Aorta (tissue), 5 donors: ENCODE results near the gene VRTN. TPM values are rescaled to one million over a fixed set of nuclear protein-coding genes. Genes with fewer than 3 reads are reported as not detected.

Source experiments
- ATAC-seq: fragments of 200-7000 bp; cut with Tn5 transposase; one replicate; pipeline ENCODE4 v1.9.1; 2022; ENCODE audit warnings: moderate library complexity; ENCODE audit not compliant: low FRiP score
- DNase-seq, 2 donors: peaks; one replicate each; pipeline ENCODE4 v3.0.0-alpha.2; 2020
- H3K27ac ChIP-seq, 2 donors: one replicate each; pipeline ENCODE4 v1.5.1; 2013; ENCODE audit warnings: low read length in 2 of 2, mild to moderate bottlenecking in 2 of 2, moderate library complexity in 2 of 2, control low read depth in 1 of 2, inconsistent platforms in 1 of 2, low read depth in 1 of 2
- H3K27me3 ChIP-seq, 2 donors: one replicate each; pipeline ENCODE4 v1.6.1; 2013; ENCODE audit warnings: control low read depth in 1 of 2, low read length in 1 of 2, mild to moderate bottlenecking in 1 of 2, moderate library complexity in 1 of 2; ENCODE audit not compliant: insufficient read depth in 2 of 2, control insufficient read depth in 1 of 2
- H3K36me3 ChIP-seq, 2 donors: one replicate each; pipeline ENCODE4 v1.6.1; 2013; ENCODE audit warnings: control low read depth in 1 of 2, low read length in 1 of 2, mild to moderate bottlenecking in 1 of 2; ENCODE audit not compliant: insufficient read depth in 2 of 2, control insufficient read depth in 1 of 2
- H3K4me1 ChIP-seq, 2 donors: one replicate each; pipeline ENCODE4 v1.6.1; 2013; ENCODE audit warnings: low read length in 2 of 2, control low read depth in 1 of 2, mild to moderate bottlenecking in 1 of 2, moderate library complexity in 1 of 2; ENCODE audit not compliant: insufficient read depth in 2 of 2, control insufficient read depth in 1 of 2
- H3K4me3 ChIP-seq, 2 donors: one replicate each; pipeline ENCODE4 v1.5.1; 2013; ENCODE audit warnings: low read length in 2 of 2, control low read depth in 1 of 2, mild to moderate bottlenecking in 1 of 2
- H3K9me3 ChIP-seq: one replicate; pipeline ENCODE4 v1.6.1; 2013; ENCODE audit warnings: mild to moderate bottlenecking, low read length; ENCODE audit not compliant: control insufficient read depth
- WGBS, 2 donors: extraction: QIAGEN DNeasy Blood & Tissue Kit; methylation state at CpG; one replicate each; pipeline ENCODE4 v1.1.7; 2013; 5-methylcytosine and 5-hydroxymethylcytosine counted together
- intact Hi-C, 2 donors: fragments of 100-400 bp; cut with DNase I; formaldehyde crosslinking; loops; one replicate each; pipeline versions ENCODE4 v1.14.2 to v1.15.0; 2022
- polyA plus RNA-seq, 2 donors: library from polyadenylated mRNA; stranded (reverse); fragments of 200-250 nt; gene quantifications; one replicate each; pipeline ENCODE4 v1.2.3, GENCODE V29; 2013
- total RNA-seq, 2 donors: library from RNA; stranded (reverse); fragmentation: NEBNext Ultra II Directional; extraction: Animal tissue kit (Norgen Biotek cat#: 25700); gene quantifications; one replicate each; pipeline ENCODE4 v1.2.1, GENCODE V29; 2021
- donor health status: healthy with polysubstance abuse.
- donor health status: Bipolar disorder and iron deficiency.
- donor health status: DM: no; HTN: no; CAD: no.
- donor health status: DM: no; HTN: no; CAD: no.
- donor health status: DM: yes; HTN: yes; CAD: no.

VRTN gene
- total and polyA plus RNA-seq, 4 donors: not detected

- WGBS, 2 donors: 89 to 90% methylated on average over 17 of the region's 17 CpGs
- no peaks in the 10 kb centered on the region for H3K4me1 ChIP-seq
- no peak overlapping the region for H3K27ac ChIP-seq
- no peaks in the 10 kb centered on the region for H3K36me3 ChIP-seq
- ATAC-seq (no peak), DNase-seq (no peak)
- intact Hi-C loops: no loop called here
- no peaks in the 10 kb centered on the region for H3K9me3 ChIP-seq
- H3K4me3 ChIP-seq: no peak overlapping the region
- H3K27me3 ChIP-seq: no peaks in the 10 kb centered on the region
These were observed 10.0 kb downstream of the VRTN start for GRCh38 chr14:74358176-74358829.

GRCh38 chr14:74360163-74360562 is 11.9 kb downstream of the VRTN start:
- no peaks in the 10 kb centered on the region for H3K27me3 ChIP-seq
- 78% methylated on average over 3 of the region's 3 CpGs for WGBS, 2 donors
- ATAC-seq (no peak), DNase-seq (no peak)
- no peak overlapping the region for H3K4me3 ChIP-seq
- H3K36me3 ChIP-seq: no peaks in the 10 kb centered on the region
- intact Hi-C loops: loop anchor here (5.0 to 10.0 kb wide), 2 partner anchors 122 to 435 kb away; no protein-coding TSS in a partner anchor
- no peaks in the 10 kb centered on the region for H3K4me1 ChIP-seq
- H3K27ac ChIP-seq: no peak overlapping the region
- no peaks in the 10 kb centered on the region for H3K9me3 ChIP-seq

- Histone ChIP-seq H3K36me3 (no peaks in the 10 kb centered on the region), H3K9me3 (no peaks in the 10 kb centered on the region), H3K4me1 (no peaks in the 10 kb centered on the region), H3K27me3 (no peaks in the 10 kb centered on the region), H3K4me3 (no peak overlapping the region), H3K27ac (no peak overlapping the region)
- WGBS, 2 donors: 24% methylated on average over 12 of the region's 12 CpGs
- ATAC-seq (peak; percentile 84), DNase-seq (peak; percentile 89 to 92)
- intact Hi-C loops: loop anchor here (5.0 to 10.0 kb wide), 2 partner anchors 120 to 432 kb away; no protein-coding TSS in a partner anchor
These were observed 14.2 kb downstream of the VRTN start for GRCh38 chr14:74362361-74362915.

- DNase-seq (no peak), ATAC-seq (no peak)
- intact Hi-C loops: loop anchor here (5.0 to 10.0 kb wide), 2 partner anchors 118 to 430 kb away; no protein-coding TSS in a partner anchor
- 77 to 79% methylated on average over 7 of the region's 7 CpGs for WGBS, 2 donors
- no peaks in the 10 kb centered on the region for H3K4me1 ChIP-seq
- no peaks in the 10 kb centered on the region for H3K36me3 ChIP-seq
- H3K9me3 ChIP-seq: no peaks in the 10 kb centered on the region
- H3K4me3 ChIP-seq: no peak overlapping the region
- H3K27me3 ChIP-seq: no peaks in the 10 kb centered on the region
- no peak overlapping the region for H3K27ac ChIP-seq
These were observed 16.1 kb downstream of the VRTN start for GRCh38 chr14:74364271-74364880.

- H3K4me3 ChIP-seq: no peak overlapping the region
- DNase-seq: no peak
- 93 to 98% methylated on average over 6 of the region's 6 CpGs for WGBS, 2 donors
These were observed 19.8 kb downstream of the VRTN start for GRCh38 chr14:74368026-74368425.

GRCh38 chr14:74368441-74368840 is 20.2 kb downstream of the VRTN start:
- H3K36me3 ChIP-seq: no peaks in the 10 kb centered on the region
- 66 to 78% methylated on average over 8 of the region's 8 CpGs for WGBS, 2 donors
- no peaks in the 10 kb centered on the region for H3K9me3 ChIP-seq
- H3K4me3 ChIP-seq: no peak overlapping the region
- intact Hi-C loops: loop anchor here (10.0 kb wide), 1 partner anchor 426 kb away; no protein-coding TSS in a partner anchor
- no peaks in the 10 kb centered on the region for H3K4me1 ChIP-seq
- H3K27ac ChIP-seq: no peak overlapping the region
- ATAC-seq (no peak), DNase-seq (no peak)
- peaks cover 0 to 1% of the 10 kb centered on the region in 2 donors for H3K27me3 ChIP-seq

More at GRCh38 chr14:74368026-74368425, 19.8 kb downstream of the VRTN start:
- Histone ChIP-seq H3K27ac (no peak overlapping the region), H3K9me3 (no peaks in the 10 kb centered on the region), H3K27me3 (peaks cover 0 to 1% of the 10 kb centered on the region in 2 donors), H3K36me3 (no peaks in the 10 kb centered on the region), H3K4me1 (no peaks in the 10 kb centered on the region)
- no peak for ATAC-seq
- intact Hi-C loops: loop anchor here (10.0 kb wide), 1 partner anchor 427 kb away; no protein-coding TSS in a partner anchor

- Histone ChIP-seq H3K4me3 (no peak overlapping the region), H3K36me3 (no peaks in the 10 kb centered on the region), H3K4me1 (no peaks in the 10 kb centered on the region), H3K27ac (no peak overlapping the region), H3K9me3 (no peaks in the 10 kb centered on the region), H3K27me3 (no peaks in the 10 kb centered on the region)
- ATAC-seq: no peak
- 93 to 96% methylated on average over 38 of the region's 38 CpGs for WGBS, 2 donors
- intact Hi-C loops: no loop called here
- no peak for DNase-seq
These were observed 29.9 kb downstream of the VRTN start for GRCh38 chr14:74377976-74378690.

- no peaks in the 10 kb centered on the region for H3K36me3 ChIP-seq
- ATAC-seq (no peak), DNase-seq (no peak)
- H3K4me3 ChIP-seq: no peak overlapping the region
- no peak overlapping the region for H3K27ac ChIP-seq
- 81 to 84% methylated on average over 9 of the region's 9 CpGs for WGBS, 2 donors
- H3K9me3 ChIP-seq: no peaks in the 10 kb centered on the region
- intact Hi-C loops: no loop called here
- H3K4me1 ChIP-seq: no peaks in the 10 kb centered on the region
- H3K27me3 ChIP-seq: no peaks in the 10 kb centered on the region
These were observed 31.9 kb downstream of the VRTN start for GRCh38 chr14:74380172-74380571.
